T-helper 22 cell (primary cell): ENCODE results near the gene WDR20.
"Not testable (repeated sequence)": the region's sequence is repeated elsewhere in the genome, so short reads cannot be mapped to it uniquely, and the experiment has no call there.

Experiments
- DNase-seq: peaks from one replicate; pipeline ENCODE4 v3.0.0-alpha.2; 2020; ENCODE audit warnings: low read depth

WDR20 gene

DNA sequence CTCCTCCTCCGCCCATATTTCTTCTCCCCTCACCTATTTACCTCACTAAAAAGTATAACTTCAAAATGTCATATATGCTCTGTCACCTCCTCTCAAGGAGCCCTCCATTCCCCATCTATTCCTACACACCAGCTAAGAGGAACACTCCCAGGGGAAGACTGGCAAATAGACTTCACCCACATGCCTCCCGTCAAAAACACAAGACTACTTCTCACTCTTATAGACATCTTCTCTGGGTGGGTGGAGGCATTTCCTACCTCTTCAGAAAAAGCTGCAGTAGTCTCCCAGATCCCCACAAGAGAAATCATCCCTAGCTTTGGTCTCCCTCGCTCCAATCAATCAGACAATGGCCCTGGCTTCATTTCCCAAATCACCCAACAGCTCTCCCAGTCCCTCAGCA lies 99.1 kb downstream of the WDR20 start:
- DNase-seq, result no peak

DNA sequence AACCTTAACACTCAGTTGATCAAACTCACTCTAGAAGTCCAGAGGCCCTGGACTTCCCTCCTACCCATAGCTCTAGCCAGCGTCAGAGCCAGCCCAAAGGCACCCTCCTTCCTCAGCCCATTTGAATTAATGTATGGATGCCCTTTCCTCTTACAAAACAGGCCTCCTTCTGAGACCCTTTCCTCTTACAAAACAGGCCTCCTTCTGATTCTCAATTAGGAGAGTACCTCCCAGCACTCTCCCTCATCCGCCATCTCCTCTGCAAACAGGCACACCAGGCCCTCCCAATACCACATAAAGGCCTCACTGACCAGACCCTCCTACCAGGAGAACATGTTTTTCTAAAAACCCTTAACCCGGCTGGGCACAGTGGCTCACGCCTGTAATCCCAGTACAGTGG lies 99.5 kb downstream of the WDR20 start:
- no peak for DNase-seq

DNA sequence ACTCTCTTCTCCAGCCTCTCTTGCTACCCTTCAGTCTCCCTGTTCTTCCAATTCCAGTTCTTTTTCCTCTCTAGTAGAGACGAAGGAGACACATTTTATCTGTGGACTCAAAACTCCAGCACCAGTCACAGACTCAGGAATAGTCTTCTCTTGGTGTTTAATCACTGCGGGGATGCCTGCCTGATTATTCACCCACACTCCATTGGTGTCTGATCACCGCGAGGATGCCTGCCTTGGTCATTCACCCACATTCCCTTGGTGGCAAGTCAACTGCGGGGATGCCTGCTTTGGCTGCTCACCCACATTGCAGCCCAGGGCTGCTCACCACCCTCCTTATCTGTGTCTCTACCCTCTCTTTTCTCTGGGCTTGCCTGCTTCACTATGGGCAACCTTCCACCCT lies 100.8 kb downstream of the WDR20 start:
- not testable (repeated sequence) for DNase-seq

DNA sequence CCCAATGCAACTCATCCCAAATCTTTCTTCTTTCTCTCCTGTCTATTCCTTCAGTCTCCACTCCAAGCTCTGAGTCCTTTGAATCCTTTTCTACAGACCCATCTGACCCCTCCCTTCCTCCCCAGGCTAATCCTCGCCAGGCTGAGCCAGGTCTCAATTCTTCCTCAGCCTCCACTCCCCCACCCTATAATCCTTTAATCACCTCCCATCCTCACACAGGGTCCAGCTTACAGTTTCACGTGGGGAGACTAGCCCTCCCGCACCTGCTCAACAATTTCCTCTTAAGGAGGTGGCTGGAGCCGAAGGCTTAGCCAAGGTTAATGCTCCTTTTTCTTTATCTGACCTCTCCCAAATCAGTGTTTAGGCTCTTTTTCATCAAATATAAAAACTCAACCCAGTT lies 101.5 kb downstream of the WDR20 start:
- DNase-seq, result no peak

DNA sequence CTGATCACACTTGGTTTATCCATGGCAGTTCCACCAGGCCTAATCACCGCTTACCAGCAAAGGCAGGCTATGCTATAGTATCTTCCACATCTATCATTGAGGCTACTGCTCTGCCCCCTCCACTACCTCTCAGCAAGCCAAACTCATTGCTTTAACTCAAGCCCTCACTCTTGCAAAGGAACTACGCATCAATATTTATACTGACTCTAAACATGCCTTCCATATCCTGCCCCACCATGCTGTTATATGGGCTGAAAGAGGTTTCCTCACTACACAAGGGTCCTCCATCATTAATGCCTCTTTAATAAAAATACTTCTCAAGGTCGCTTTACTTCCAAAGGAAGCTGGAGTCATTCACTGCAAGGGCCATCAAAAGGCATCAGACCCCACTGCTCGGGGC lies 104.1 kb downstream of the WDR20 start:
- DNase-seq, result not testable (repeated sequence)

DNA sequence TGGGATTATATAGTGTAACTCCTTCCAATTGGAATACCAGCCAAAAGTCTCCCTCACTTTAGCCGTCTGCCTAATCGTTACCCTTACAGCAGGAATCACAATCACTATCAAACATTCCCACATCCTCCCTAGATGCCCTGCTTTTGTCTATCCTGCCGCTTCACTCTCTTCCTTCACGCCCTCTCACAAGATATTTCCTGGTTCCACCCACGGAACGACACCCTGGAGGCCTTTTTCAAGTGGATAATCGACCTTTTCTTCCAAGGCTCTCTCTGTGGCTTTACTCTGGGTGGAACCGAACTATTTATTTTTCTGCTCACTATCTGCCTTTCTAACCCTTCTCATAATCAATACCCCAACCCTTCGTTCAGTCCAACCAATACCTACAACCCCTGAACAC lies 106.4 kb downstream of the WDR20 start:
- DNase-seq, result no peak

DNA sequence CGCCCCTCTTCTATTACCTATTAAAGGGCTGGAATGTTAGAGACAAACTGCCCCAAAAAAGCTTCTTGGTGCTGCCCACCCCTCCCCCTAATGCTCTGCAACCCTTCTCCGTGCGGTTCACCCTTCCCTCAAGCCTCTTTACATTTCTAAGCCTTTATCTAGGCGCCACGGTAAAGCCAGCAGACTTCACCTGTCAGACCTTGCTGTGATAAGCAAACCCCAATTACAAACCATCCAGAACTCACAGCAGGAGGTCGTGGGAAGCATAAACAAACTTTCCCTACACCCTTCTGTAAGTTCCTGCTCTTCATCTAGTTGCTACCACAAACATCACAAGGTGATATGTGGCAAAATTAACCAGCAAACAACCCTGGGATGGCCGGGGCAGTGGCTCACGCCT lies 108.4 kb downstream of the WDR20 start:
- no peak for DNase-seq

DNA sequence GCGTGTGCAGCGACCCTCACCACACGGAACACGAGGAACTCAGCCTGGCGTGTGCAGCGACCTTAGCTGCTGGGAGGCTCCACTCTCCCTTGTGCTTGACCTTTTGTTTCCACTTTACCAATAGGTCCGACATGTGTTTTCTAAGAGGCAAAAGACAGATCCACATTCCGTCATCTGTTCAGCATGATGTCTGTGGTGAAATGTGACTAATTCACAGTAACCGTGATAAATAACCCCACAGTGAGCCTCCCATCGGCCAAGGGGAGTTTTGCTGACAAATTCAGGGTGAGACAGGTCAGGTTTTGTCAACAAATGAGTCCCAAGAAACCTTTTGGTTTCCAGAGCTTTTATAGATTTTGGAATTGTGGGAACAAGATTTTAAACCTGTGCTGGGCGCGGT lies 109.3 kb downstream of the WDR20 start:
- no peak for DNase-seq

DNA sequence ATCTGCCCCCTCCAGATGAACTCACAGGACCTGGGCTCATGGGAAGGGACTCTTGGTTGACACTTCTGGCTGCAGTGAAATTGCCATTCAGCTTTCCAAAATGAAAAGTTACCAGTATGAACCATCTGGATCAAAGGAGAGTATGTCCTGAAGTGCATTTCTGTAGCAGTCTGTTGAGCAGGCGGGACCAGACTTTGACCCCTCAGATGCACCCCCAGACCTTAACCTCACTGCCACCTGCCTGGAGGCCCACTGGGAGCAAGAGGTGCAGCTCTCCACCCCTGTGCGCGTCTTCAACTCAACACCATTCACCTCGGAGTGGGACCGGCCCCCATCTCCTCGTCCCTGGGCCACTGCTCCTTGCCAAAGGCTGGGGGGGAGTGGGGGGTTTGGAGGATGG lies 110.3 kb downstream of the WDR20 start:
- no peak for DNase-seq

DNA sequence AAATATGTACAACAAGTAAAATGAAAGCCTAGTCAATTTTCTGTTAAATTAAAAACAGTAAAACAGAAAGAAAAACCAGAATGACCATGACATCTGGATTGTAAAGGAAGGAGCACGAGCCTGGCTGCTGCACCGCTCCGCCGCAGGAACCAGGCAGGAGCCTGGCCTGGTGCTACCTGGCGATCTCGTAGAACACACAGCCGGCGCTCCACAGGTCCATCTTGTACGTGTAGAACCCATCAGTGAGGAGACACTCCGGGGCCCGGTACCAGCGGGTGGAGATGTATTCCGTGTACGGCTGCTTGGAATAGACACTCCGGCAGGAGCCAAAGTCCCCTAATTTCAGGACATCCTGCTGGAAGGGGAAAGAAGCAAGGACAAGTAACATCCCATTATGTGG lies 110.9 kb downstream of the WDR20 start:
- DNase-seq, result no peak

DNA sequence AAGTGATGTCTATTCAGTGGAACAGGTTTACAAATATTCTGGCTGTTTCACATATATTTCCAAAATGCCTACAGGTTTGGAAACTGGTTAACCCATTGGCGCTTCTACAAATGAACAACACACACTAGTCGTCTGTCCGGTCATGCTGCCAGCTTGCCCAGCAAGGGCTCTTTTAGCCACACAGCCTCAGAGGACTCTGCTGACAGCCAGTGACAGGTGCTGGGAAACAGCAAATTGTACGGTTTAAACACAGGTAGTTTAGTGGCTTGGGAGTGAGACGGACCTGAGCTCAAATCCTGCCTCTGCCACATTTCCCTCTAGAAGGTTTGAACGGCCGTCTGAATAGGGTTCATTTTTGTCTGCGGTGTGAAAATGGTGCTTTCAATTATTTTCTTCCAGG lies 111.5 kb downstream of the WDR20 start:
- DNase-seq, result no peak

DNA sequence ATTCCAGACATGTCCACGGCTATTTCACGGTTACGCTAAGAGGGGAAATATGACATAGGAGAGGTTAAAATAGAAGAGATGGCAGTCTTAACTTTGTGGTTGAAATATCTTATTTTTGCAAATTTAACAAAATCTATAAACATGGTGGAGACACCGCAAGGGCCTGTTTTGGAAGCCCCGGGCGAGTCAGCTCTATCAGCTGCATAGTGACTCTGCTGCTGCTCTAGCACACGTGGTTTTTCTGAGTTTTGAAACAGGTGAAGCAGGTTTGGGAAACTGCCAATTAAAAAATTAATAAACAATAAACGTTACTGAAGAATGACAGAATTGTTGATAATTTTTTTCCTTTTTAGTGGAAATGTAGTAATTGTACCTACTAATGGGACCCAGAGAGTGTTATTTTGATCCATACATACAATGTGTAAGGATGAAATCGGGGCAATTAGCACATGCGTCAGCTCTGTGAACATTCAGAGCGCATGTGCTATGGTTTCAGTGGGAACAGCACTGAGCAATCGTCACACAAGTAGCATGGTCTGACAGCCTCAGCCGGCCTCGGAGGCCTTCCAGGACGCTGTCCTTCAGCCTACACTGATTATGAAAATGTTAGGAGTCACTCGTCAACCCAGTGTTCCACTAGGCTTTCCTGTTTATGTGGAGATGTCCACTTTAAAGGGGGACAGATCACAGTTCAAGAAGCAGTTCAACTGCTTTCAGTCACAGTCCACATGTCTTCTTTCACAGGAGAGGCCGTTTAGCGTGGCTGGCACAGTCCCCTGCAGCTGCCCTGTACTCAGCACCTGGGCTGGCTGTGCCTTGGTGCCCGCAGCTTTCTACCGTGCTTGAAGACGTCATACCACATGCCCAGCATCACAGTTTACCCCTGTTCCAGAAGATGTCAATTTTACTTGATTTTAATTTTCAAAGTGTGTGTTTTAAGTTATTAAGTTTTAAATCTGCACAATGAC lies 113.4 kb downstream of the WDR20 start:
- no peak for DNase-seq

DNA sequence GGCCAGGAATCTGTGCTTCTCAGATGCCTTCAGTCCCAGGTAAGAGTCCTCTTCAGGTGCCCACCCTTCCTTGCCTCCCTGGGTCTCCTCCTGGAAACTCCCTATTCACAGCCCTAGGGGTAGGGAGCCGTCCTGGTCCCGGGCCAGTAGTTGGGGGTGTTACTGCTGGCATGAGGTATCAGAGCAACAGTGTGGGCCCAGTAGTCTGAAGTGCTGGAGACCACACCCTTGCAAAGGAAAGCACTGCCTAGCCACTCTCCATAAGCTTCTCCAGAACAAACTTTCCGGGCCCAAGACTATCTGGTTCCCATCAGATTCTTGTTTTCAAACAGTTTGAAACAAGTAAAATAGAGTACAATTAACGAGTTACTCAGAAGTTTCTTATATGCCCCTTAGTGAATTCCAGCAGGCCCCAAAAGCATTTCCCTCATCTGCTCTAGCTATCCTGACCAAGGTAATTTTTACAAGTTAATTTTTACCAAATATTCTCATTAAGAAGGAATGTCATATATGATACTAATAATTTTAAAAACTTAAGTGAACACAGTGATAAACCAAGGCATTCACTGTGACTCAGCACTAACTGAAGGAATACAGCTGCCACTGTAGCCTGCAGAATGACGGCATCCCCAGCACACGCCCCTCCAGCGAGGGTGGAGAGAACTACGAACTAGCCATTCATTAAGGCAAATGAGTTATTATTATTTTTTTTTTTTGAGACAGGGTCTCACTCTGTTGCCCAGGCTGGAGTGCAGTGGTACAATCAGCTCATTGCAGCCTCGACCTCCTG lies 115.9 kb downstream of the WDR20 start:
- no peak for DNase-seq

DNA sequence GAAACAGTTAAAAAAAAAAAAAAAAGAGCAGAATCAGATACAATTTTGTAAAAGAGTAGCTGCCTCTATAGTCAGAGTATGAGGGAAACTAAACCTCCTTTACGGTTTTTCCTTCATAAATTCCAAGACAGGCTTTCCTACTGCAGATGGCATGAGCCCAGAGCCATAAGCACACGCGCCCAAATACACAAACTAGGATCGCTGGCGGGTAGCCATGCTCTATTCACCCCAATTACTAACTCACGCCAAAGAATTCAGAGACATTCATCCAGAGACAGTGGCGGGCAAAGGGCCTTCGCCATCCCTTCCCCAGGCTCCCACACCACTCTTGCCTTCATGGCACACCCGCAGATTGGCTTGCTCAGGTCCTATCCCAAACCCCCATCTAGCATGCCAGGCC lies 117.0 kb downstream of the WDR20 start:
- no peak for DNase-seq

DNA sequence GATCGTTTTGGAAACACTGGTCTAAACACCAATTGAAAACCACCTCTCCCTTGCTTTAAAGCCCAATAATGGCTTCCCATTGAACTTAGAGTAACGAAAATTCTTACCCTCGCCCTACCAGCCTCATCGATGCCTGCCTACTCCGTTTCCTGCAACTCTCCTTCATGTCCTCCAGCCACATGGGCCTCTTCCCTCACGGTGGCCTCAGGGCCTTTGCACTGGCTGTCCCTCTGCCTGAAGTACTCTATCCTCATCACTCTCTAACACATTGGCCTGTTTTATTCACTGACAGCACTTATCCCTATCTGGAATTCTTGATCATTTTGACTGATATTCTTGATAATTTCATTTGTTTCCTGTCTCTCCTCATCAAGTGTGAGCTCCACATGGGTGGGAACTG lies 118.4 kb downstream of the WDR20 start:
- DNase-seq, result no peak
